ENCODE results near the gene SNAPIN.

SNAPIN gene

DNA sequence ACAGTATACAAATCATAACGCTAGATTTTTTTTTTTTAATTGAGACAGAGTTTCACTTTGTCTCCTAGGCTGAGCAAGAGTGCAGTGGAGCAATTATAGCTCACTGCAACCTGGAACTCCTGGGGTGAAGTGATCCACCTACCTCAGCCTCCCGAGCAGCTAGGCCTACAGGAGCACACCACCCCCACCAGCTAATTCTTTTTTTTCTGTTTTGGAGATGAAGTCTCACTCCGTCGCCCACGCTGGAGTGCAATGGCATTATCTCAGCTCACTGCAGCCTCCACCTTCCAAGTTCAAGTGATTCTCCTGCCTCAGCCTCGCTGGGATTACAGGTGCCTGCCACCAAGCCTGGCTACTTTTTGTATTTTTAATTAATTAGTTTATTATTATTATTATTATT, 41.3 kb downstream of the SNAPIN start:
- DNase-seq (ENCODE audit: extremely low read depth, low read depth) = no peak
- TF ChIP-seq, protein P1, sequence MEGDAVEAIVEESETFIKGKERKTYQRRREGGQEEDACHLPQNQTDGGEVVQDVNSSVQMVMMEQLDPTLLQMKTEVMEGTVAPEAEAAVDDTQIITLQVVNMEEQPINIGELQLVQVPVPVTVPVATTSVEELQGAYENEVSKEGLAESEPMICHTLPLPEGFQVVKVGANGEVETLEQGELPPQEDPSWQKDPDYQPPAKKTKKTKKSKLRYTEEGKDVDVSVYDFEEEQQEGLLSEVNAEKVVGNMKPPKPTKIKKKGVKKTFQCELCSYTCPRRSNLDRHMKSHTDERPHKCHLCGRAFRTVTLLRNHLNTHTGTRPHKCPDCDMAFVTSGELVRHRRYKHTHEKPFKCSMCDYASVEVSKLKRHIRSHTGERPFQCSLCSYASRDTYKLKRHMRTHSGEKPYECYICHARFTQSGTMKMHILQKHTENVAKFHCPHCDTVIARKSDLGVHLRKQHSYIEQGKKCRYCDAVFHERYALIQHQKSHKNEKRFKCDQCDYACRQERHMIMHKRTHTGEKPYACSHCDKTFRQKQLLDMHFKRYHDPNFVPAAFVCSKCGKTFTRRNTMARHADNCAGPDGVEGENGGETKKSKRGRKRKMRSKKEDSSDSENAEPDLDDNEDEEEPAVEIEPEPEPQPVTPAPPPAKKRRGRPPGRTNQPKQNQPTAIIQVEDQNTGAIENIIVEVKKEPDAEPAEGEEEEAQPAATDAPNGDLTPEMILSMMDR (IDR thresholded peaks at IDR 0.05; ENCODE audit: low read depth, low read length) = no peak

DNA sequence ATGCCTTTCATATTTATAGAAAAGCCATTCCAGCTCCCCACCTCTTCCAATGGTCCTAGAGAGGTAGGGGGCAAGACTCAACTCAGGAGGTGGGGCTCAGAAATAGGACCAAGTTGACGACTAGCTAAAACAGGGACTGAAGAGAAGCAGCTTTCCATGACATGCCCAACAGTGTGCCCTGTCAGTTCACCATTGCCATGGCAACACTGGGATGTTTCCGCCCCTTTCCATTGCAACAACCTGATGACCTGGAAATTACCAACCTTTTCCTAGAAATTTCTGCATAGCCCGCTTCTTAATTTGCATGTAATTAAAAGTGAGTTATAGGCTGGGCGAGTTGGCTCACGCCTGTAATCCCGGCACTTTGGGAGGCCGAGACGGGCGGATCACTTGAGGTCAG, 47.0 kb downstream of the SNAPIN start:
- DNase-seq (ENCODE audit: extremely low read depth, low read depth) = no peak

DNA sequence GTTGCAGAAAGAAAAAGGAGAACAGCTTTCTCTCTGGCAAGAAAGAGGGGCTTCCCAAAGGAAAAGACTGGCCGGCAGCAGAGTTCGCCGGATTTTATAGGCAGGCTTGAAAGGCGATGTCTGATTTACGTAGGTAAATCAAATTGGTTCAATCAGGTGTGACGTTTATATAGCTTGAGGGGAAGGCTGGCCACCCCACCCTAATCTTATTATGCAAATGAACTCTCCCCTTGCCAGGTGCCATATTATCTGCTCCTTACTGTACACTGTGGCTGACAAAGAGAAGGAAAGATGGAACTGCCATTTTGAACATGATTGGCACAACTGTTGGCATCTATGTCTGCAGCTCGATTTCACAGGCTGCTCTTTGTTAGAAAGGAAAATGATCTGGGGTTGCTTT, 52.5 kb downstream of the SNAPIN start:
- TF ChIP-seq, protein P1 (IDR thresholded peaks at IDR 0.05; ENCODE audit: low read depth, low read length) = no peak
- no peak for DNase-seq (ENCODE audit: extremely low read depth, low read depth)

More for the DNA sequence above, 47.0 kb downstream of the SNAPIN start:
- TF ChIP-seq, protein P1 (IDR thresholded peaks at IDR 0.05; ENCODE audit: low read depth, low read length) = no peak
